ENCODE results near the gene GARNL3. TPM values are rescaled to one million over a fixed set of nuclear protein-coding genes. Genes with fewer than 3 reads are reported as not detected.
A peak's percentile ranks its signal among the peaks of the same experiment; 100 is the strongest.

The GARNL3 gene
- 22.6 and 32.0 TPM in 2 replicates for total RNA-seq (ENCODE audit: low replicate concordance)

GRCh38 chr9:127264462-127265219 lies at the start of gene GARNL3:
GARNL3 (plus strand) TSS chr9:127264774; CDS start chr9:127264878, 104 bp downstream.
- Histone ChIP-seq H3K4me3 (no peak within 1 kb of the TSS), H3K27ac (no peak within 1 kb of the TSS), H3K36me3 (no peaks in the 10 kb centered on the region), H3K4me1 (peaks cover 9% of the 10 kb centered on the region), H3K9me3 (ENCODE audit: low read depth) (no peaks in the 10 kb centered on the region), H2AFZ (replicated peaks) (peak within 1 kb of the TSS; percentile 57), H3K4me2 (peak within 1 kb of the TSS; percentile 9), H3K9ac (peak within 1 kb of the TSS; percentile 36), H3K79me2 (ENCODE audit: low read depth) (no peaks in the 10 kb centered on the region), H4K20me1 (ENCODE audit: low read depth) (no peaks in the 10 kb centered on the region), H3K27me3 (no peaks in the 10 kb centered on the region), H3F3A (ENCODE audit: low read depth) (no peaks in the 10 kb centered on the region)
- Mint-ChIP-seq H3K9me3 (no peaks in the 10 kb centered on the region), H3K4me3 (peak within 1 kb of the TSS; percentile 27), H3K27me3 (ENCODE audit: insufficient read depth, low read depth) (no peaks in the 10 kb centered on the region), H3K27ac (peak within 1 kb of the TSS; percentile 80), H3K36me3 (no peaks in the 10 kb centered on the region), H3K4me1 (peaks cover 21% of the 10 kb centered on the region)
- no peak for TF ChIP-seq CTCF (IDR thresholded peaks at IDR 0.05)
- TF ChIP-seq EZH2 (IDR thresholded peaks at IDR 0.05): no peak
- no peak for TF ChIP-seq EZH2phosphoT487 (IDR thresholded peaks at IDR 0.05)
- DNase-seq (ENCODE audit: low spot score): peak; percentile 46

GRCh38 chr9:127215268-127216209 lies 49.0 kb upstream of the GARNL3 start:
- peaks cover 10% of the 10 kb centered on the region for H3K4me1 ChIP-seq
- H3K27me3 Mint-ChIP-seq (ENCODE audit: insufficient read depth, low read depth): peaks cover 7% of the 10 kb centered on the region
- no peak overlapping the region for H3K9ac ChIP-seq
- H3K4me3 Mint-ChIP-seq: no peak overlapping the region
- H3K27ac Mint-ChIP-seq: no peak overlapping the region
- no peaks in the 10 kb centered on the region for H4K20me1 ChIP-seq (ENCODE audit: low read depth)
- peaks cover 10% of the 10 kb centered on the region for H3K4me1 Mint-ChIP-seq
- H3K36me3 Mint-ChIP-seq: no peaks in the 10 kb centered on the region
- TF ChIP-seq EZH2 (IDR thresholded peaks at IDR 0.05) (no peak), EZH2phosphoT487 (IDR thresholded peaks at IDR 0.05) (no peak), CTCF (IDR thresholded peaks at IDR 0.05) (no peak)
- H3K27me3 ChIP-seq: no peaks in the 10 kb centered on the region
- H3K9me3 Mint-ChIP-seq: no peaks in the 10 kb centered on the region
- no peak overlapping the region for H3K4me3 ChIP-seq
- no peaks in the 10 kb centered on the region for H3K79me2 ChIP-seq (ENCODE audit: low read depth)
- no peaks in the 10 kb centered on the region for H3K36me3 ChIP-seq
- H3K4me2 ChIP-seq: no peak overlapping the region
- H3K27ac ChIP-seq: no peak overlapping the region
- no peaks in the 10 kb centered on the region for H3F3A ChIP-seq (ENCODE audit: low read depth)
- no peak for DNase-seq (ENCODE audit: low spot score)
- no peak overlapping the region for H2AFZ ChIP-seq (replicated peaks)
- H3K9me3 ChIP-seq (ENCODE audit: low read depth): no peaks in the 10 kb centered on the region

- Histone ChIP-seq H3F3A (ENCODE audit: low read depth) (no peaks in the 10 kb centered on the region), H3K4me1 (peaks cover 2% of the 10 kb centered on the region), H3K9me3 (ENCODE audit: low read depth) (no peaks in the 10 kb centered on the region), H3K36me3 (no peaks in the 10 kb centered on the region), H3K4me2 (no peak overlapping the region), H3K4me3 (no peak overlapping the region), H3K27me3 (no peaks in the 10 kb centered on the region), H3K9ac (no peak overlapping the region), H3K79me2 (ENCODE audit: low read depth) (no peaks in the 10 kb centered on the region), H2AFZ (replicated peaks) (no peak overlapping the region), H3K27ac (no peak overlapping the region), H4K20me1 (ENCODE audit: low read depth) (no peaks in the 10 kb centered on the region)
- Mint-ChIP-seq H3K4me1 (peaks cover 5% of the 10 kb centered on the region), H3K36me3 (no peaks in the 10 kb centered on the region), H3K27ac (no peak overlapping the region), H3K9me3 (no peaks in the 10 kb centered on the region), H3K4me3 (no peak overlapping the region), H3K27me3 (ENCODE audit: insufficient read depth, low read depth) (peaks cover 5% of the 10 kb centered on the region)
- TF ChIP-seq CTCF (IDR thresholded peaks at IDR 0.05) (no peak), EZH2 (IDR thresholded peaks at IDR 0.05) (no peak), EZH2phosphoT487 (IDR thresholded peaks at IDR 0.05) (no peak)
- DNase-seq (ENCODE audit: low spot score): no peak
These were observed 48.2 kb upstream of the GARNL3 start for GRCh38 chr9:127216210-127216887.
